Activated naive CD4-positive, alpha-beta T cell treated with anti-CD3 and anti-CD28 coated beads, Interleukin-2, amount 50 U/mL, for 72 hours (primary cell): ENCODE measurements around the gene RNF146. TPM values are rescaled to one million over a fixed set of nuclear protein-coding genes. Genes with fewer than 3 reads are reported as not detected.
A peak's percentile ranks its signal among the peaks of the same experiment; 100 is the strongest.
"Not testable (repeated sequence)": the region's sequence is repeated elsewhere in the genome, so short reads cannot be mapped to it uniquely, and the experiment has no call there.

ENCODE experiments used
- ATAC-seq, 2 donors: fragments of 150-1000 bp; cut with Tn5 transposase; 2 replicates each; pipeline ENCODE4 v1.10.0; 2021; ENCODE audit warnings: mild to moderate bottlenecking in 2 of 2, moderate library complexity in 2 of 2
- DNase-seq, 2 donors: peaks; one replicate each; pipeline ENCODE4 v3.0.0; 2021 to 2022; ENCODE audit warnings: low spot score in 2 of 2
- H3K27ac Mint-ChIP-seq, 2 donors: one replicate each; pipeline ENCODE4 v1.8.0; 2022; ENCODE audit warnings: mild to moderate bottlenecking in 2 of 2, mixed read lengths in 2 of 2
- H3K36me3 Mint-ChIP-seq, 2 donors: one replicate each; pipeline ENCODE4 v1.8.0; 2022; ENCODE audit warnings: mixed read lengths in 2 of 2
- H3K9me3 Mint-ChIP-seq, 2 donors: one replicate each; pipeline ENCODE4 v1.8.0; 2022; ENCODE audit warnings: mixed read lengths in 2 of 2
- total RNA-seq, 2 donors: library from RNA; stranded (reverse); gene quantifications; one replicate each; pipeline ENCODE4 v1.2.3, GENCODE V29; 2022

The RNF146 gene
- total RNA-seq, 2 donors from 2014 or later, result 11.2 to 15.1 TPM

- DNase-seq (no peak), ATAC-seq (no peak)
- Mint-ChIP-seq H3K36me3 (peaks cover 12 to 34% of the 10 kb centered on the region in 2 donors), H3K27ac (peak overlapping the region in 1 of 2 donors; percentile 21), H3K9me3 (peaks cover 0 to 2% of the 10 kb centered on the region in 2 donors)
Measured at GRCh38 chr6:127303917-127304316, 37.3 kb downstream of the RNF146 start.

GRCh38 chr6:127305741-127306140, 39.1 kb downstream of the RNF146 start:
- Mint-ChIP-seq H3K27ac (no peak overlapping the region), H3K9me3 (peaks cover 0 to 11% of the 10 kb centered on the region in 2 donors), H3K36me3 (peaks cover 22 to 52% of the 10 kb centered on the region in 2 donors)
- DNase-seq, result no peak
- ATAC-seq, result no peak

DNA sequence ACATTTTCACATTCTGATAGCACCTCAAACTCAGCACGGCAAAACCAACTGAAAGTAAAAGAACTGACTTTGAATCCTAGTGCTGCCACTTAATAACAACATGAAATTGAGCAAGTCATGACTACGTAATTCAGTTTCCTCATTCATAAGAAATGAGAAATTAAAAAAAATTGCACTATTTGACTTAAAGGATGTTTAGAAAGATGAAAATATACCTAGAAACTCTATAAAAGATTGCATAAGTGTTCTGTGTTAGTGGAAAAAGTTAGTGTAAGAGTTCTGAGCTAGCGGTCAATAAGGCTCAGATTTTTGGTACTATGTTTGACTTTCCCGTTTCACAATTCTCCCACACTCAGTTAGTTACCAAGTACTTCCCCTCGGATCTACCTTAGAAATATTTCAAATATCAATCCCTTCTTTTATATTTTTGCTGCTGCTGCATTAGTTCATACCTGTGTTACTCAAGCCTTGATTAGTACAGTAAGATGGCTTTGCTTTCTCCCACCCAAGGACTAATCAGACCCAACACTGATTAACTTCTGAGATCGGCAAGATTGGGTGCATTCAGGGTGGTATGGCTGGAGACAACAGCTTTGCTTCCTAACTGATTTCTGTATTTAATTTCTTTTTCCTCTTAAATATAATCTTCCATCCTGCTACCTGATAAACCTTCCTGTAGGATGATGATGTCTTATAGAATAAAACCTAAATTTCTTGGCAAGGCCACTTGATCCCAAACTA, 50.9 kb downstream of the RNF146 start:
- Mint-ChIP-seq H3K36me3 (peaks cover 0 to 15% of the 10 kb centered on the region in 2 donors), H3K9me3 (no peaks in the 10 kb centered on the region), H3K27ac (peak overlapping the region in 1 of 2 donors; percentile 5)
- no peak for ATAC-seq
- no peak for DNase-seq

DNA sequence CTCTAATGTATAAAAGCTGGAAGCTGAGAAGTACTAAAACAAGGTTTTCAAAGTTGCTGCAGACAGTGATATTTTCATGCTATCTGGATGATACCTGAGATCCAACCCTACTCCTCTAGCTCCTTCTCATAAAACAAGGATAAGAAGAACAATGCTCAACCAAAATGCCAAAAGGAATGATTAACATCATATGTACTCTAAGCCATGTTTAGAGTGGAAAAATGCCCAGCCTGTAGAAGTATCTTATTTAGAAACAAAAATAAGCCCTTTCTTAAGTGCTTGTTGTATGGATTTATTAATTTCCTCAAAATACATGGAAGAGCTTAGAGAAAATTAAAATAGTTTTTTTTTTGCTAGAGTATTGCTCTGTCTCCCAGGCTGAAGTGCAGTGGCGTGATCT, 53.0 kb downstream of the RNF146 start:
- ATAC-seq (no peak), DNase-seq (no peak)
- H3K36me3 Mint-ChIP-seq, result peaks cover 0 to 13% of the 10 kb centered on the region in 2 donors
- H3K9me3 Mint-ChIP-seq, result no peaks in the 10 kb centered on the region
- no peak overlapping the region for H3K27ac Mint-ChIP-seq

GRCh38 chr6:127328043-127328609, 61.5 kb downstream of the RNF146 start:
- Mint-ChIP-seq H3K27ac (peak overlapping the region in 1 of 2 donors; percentile 9), H3K36me3 (peaks cover 4 to 11% of the 10 kb centered on the region in 2 donors), H3K9me3 (no peaks in the 10 kb centered on the region)
- no peak for DNase-seq
- no peak for ATAC-seq

DNA sequence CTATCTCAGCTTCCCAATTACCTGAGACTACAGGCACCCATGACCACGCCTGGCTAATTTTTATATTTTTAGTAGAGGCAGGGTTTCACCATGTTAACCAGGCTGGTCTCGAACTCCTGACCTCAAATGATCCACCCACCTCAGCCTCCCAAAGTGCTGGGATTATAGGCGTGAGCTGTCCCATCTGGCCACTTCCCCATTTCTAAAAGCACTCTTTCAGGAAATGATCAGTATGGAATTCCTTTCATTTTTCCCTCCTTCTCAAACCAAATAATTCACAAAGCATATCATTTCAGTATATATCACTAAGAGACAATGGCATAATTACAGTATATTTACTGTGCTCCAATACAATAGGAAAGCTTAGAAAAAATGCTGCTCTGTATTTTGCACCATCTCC, 64.6 kb downstream of the RNF146 start:
- not testable (repeated sequence) for ATAC-seq, DNase-seq, H3K27ac Mint-ChIP-seq, H3K9me3 Mint-ChIP-seq
- H3K36me3 Mint-ChIP-seq, result peaks cover 0 to 18% of the 10 kb centered on the region in 2 donors

GRCh38 chr6:127332383-127332961, 65.8 kb downstream of the RNF146 start:
- ATAC-seq (peak in 1 of 2 donors; percentile 20), DNase-seq (no peak)
- Mint-ChIP-seq H3K27ac (peak overlapping the region in 1 of 2 donors; percentile 30), H3K36me3 (peaks cover 0 to 10% of the 10 kb centered on the region in 2 donors), H3K9me3 (no peaks in the 10 kb centered on the region)

Other genes with a start within 250 kb of the RNF146 start
- gene RSPO3, start 148.2 kb upstream of the RNF146 start, total RNA-seq, result not detected
- 10 to 100 TPM; 47.9 to 56.6 TPM for gene ECHDC1, start 76.7 kb downstream of the RNF146 start, total RNA-seq
- 1 to 10 TPM; 3.6 to 4.4 TPM for gene KIAA0408, start 192.5 kb downstream of the RNF146 start, total RNA-seq